HCT116 (cell line): ENCODE results near the gene SQSTM1. TPM values are rescaled to one million over a fixed set of nuclear protein-coding genes. Genes with fewer than 3 reads are reported as not detected.

ENCODE experiments used
- ATAC-seq: fragments of 200-7000 bp; cut with Tn5 transposase; 2 replicates; pipeline ENCODE4 v1.9.1; 2020; ENCODE audit warnings: mild to moderate bottlenecking, moderate library complexity
- BruUV-seq: library from RNA; stranded (reverse); fragments of 400-500 nt; replicated peaks from 2 replicates; lab custom pipeline; 2021; lab: Mats Ljungman, UMichigan
- CTCF ChIA-PET: fragments of 300-600 bp; sonication (Branson Sonifier 250); formaldehyde crosslinking; loops from one replicate; lab custom pipeline; 2021; ENCODE audit warnings: antibody characterized with exemption; lab: Charles Lee
- POLR2A ChIA-PET: fragments of 300-600, 350-600 bp; sonication (Branson Sonifier 250); formaldehyde crosslinking; loops from one replicate; lab custom pipeline; 2021; ENCODE audit warnings: antibody characterized with exemption; lab: Charles Lee
- RAD21 ChIA-PET, 2 experiments: fragments of 300-600 bp; sonication (Branson Sonifier 250); formaldehyde crosslinking; loops; one replicate each; lab custom pipeline; 2023; ENCODE audit warnings: low total read pairs in 2 of 2; ENCODE audit not compliant: uncharacterized antibody in 2 of 2, unreplicated experiment in 2 of 2, low non-redundant PET in 1 of 2; lab: Charles Lee
- DNase-seq: peaks from one replicate; pipeline ENCODE4 v3.0.0-alpha.2; 2010; ENCODE audit warnings: low read depth, low spot score
- H2AFZ ChIP-seq: fragments of 200-600 bp; shearing (Covaris generic), sonication (generic); 2 replicates; pipeline ENCODE4 v1.6.1; 2017; ENCODE audit warnings: low read depth, mixed run types, mixed read lengths, antibody characterized with exemption, low read length; ENCODE audit not compliant: poor library complexity, severe bottlenecking
- H3K27ac ChIP-seq: 2 replicates; pipeline ENCODE4 v1.5.1; 2012; ENCODE audit warnings: low read depth, low read length
- H3K27me3 ChIP-seq: fragments of 200-600 bp; sonication (generic); 2 replicates; pipeline ENCODE4 v1.6.1; 2016; ENCODE audit warnings: mixed run types, low read length, mixed read lengths; ENCODE audit not compliant: insufficient read depth
- H3K36me3 ChIP-seq, 2 experiments: fragments of 200-500 bp in 1 of 2; fragments of 200-600 bp in 1 of 2; sonication (Bioruptor generic) in 1 of 2; sonication (generic) in 1 of 2; 2 replicates each; pipeline versions ENCODE4 v1.5.1 to v1.6.1; 2014 to 2016; ENCODE audit warnings: low read length in 2 of 2, inconsistent platforms in 1 of 2, mixed read lengths in 1 of 2, mixed run types in 1 of 2; ENCODE audit not compliant: insufficient read depth in 2 of 2, control insufficient read depth in 1 of 2
- H3K4me1 ChIP-seq, 2 experiments: fragments of 200-600 bp in 1 of 2; sonication (generic) in 1 of 2; 2 replicates each; pipeline versions ENCODE4 v1.5.1 to v1.6.1; 2012 to 2017; ENCODE audit warnings: low read length in 2 of 2, inconsistent platforms in 1 of 2, mild to moderate bottlenecking in 1 of 2, mixed read lengths in 1 of 2, mixed run types in 1 of 2, moderate library complexity in 1 of 2; ENCODE audit not compliant: insufficient read depth in 2 of 2, control insufficient read depth in 1 of 2
- H3K4me2 ChIP-seq: fragments of 200-600 bp; sonication (generic); 2 replicates; pipeline ENCODE4 v1.6.1; 2017; ENCODE audit warnings: mixed run types, low read length, mixed read lengths
- H3K4me3 ChIP-seq, 2 experiments: fragments of 200-600 bp in 1 of 2; sonication (generic) in 1 of 2; replicated peaks in 1 of 2; 2 replicates each; pipeline ENCODE4 v1.5.1; 2011 to 2016; ENCODE audit warnings: low read length in 2 of 2, control low read depth in 1 of 2, low read depth in 1 of 2, mild to moderate bottlenecking in 1 of 2, mixed read lengths in 1 of 2, mixed run types in 1 of 2
- H3K79me2 ChIP-seq: fragments of 200-600 bp; sonication (generic); 2 replicates; pipeline ENCODE4 v1.6.1; 2017; ENCODE audit warnings: mild to moderate bottlenecking, mixed run types, low read length, moderate library complexity, mixed read lengths; ENCODE audit not compliant: insufficient read depth
- H3K9ac ChIP-seq: fragments of 200-600 bp; sonication (generic); 2 replicates; pipeline ENCODE4 v1.6.1; 2016; ENCODE audit warnings: low read length, mixed read lengths
- H3K9me2 ChIP-seq: fragments of 200-600 bp; sonication (generic), shearing (Covaris generic); 2 replicates; pipeline ENCODE4 v1.6.1; 2017; ENCODE audit warnings: mixed run types, mild to moderate bottlenecking, moderate library complexity; ENCODE audit not compliant: insufficient read depth
- H3K9me3 ChIP-seq, 2 experiments: fragments of 200-500 bp in 1 of 2; fragments of 200-600 bp in 1 of 2; sonication (Bioruptor generic) in 1 of 2; sonication (generic) in 1 of 2; 2 replicates each; pipeline ENCODE4 v1.6.1; 2014 to 2017; ENCODE audit warnings: low read length in 2 of 2, mixed read lengths in 2 of 2, inconsistent platforms in 1 of 2, low read depth in 1 of 2, mild to moderate bottlenecking in 1 of 2, mixed run types in 1 of 2, moderate library complexity in 1 of 2; ENCODE audit not compliant: control insufficient read depth in 1 of 2, insufficient read depth in 1 of 2
- H4K20me1 ChIP-seq: fragments of 200-600 bp; sonication (generic), shearing (Covaris generic); 2 replicates; pipeline ENCODE4 v1.6.1; 2017; ENCODE audit warnings: mixed run types, mild to moderate bottlenecking, moderate library complexity; ENCODE audit not compliant: insufficient read depth
- CBX3 ChIP-seq: IDR thresholded peaks from 2 replicates; pipeline ENCODE4 v1.6.1; 2012; ENCODE audit warnings: low read depth
- JUND ChIP-seq: IDR thresholded peaks from 2 replicates; pipeline ENCODE4 v1.6.1; 2012
- MAX ChIP-seq: IDR thresholded peaks from 2 replicates; pipeline ENCODE4 v1.6.1; 2012
- RAD21 ChIP-seq: IDR thresholded peaks from 2 replicates; pipeline ENCODE4 v1.6.1; 2012; ENCODE audit warnings: low read depth, mild to moderate bottlenecking
- ZNF274 ChIP-seq: fragments of 200-500 bp; sonication (Bioruptor generic); IDR thresholded peaks from 2 replicates; pipeline ENCODE4 v1.6.1; 2014; ENCODE audit warnings: mild to moderate bottlenecking, low read depth, low read length, inconsistent platforms
- intact Hi-C: fragments of 100-400 bp; cut with micrococcal nuclease; formaldehyde crosslinking; loops from 2 replicates; pipeline ENCODE4 v1.10.0; 2022
- total RNA-seq: library from RNA; stranded (reverse); gene quantifications from one replicate; pipeline ENCODE4 v1.2.1, GENCODE V29; 2021; ENCODE audit not compliant: unreplicated experiment
- TF ChIP-seq, protein P1 (sequence below): IDR thresholded peaks from 2 replicates; pipeline ENCODE4 v1.6.1; 2012

The SQSTM1 gene
- total RNA-seq, 1 experiment from 2014 or later, result 299 TPM

GRCh38 chr5:179771311-179771895, 49.3 kb upstream of the SQSTM1 start:
- no peak overlapping the region for H3K4me3 ChIP-seq
- peaks cover 31 to 41% of the 10 kb centered on the region in 2 experiments; a peak in 3 of 4 replicates for H3K36me3 ChIP-seq
- no peaks in the 10 kb centered on the region for H4K20me1 ChIP-seq
- BruUV-seq, result no TSS peak
- no peaks in the 10 kb centered on the region for H3K4me1 ChIP-seq
- no peaks in the 10 kb centered on the region for H3K9me2 ChIP-seq
- intact Hi-C loops, result no loop called here
- no peak overlapping the region for H2AFZ ChIP-seq
- no peak overlapping the region for H3K4me2 ChIP-seq
- peaks cover 23% of the 10 kb centered on the region; the same call in 1 of the 2 replicates for H3K79me2 ChIP-seq
- DNase-seq, result no peak
- CTCF ChIA-PET, result interaction anchor here (1.2 kb wide), 1 partner anchor 8 kb away, joined by 3 read pairs; no protein-coding TSS in a partner anchor
- H3K27ac ChIP-seq, result no peak overlapping the region
- TF ChIP-seq RAD21, result no peak
- TF ChIP-seq, protein P1, sequence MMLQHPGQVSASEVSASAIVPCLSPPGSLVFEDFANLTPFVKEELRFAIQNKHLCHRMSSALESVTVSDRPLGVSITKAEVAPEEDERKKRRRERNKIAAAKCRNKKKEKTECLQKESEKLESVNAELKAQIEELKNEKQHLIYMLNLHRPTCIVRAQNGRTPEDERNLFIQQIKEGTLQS, result no peak
- no peak for ATAC-seq
- no peaks in the 10 kb centered on the region for H3K9me3 ChIP-seq
- POLR2A ChIA-PET, result no interaction called here
- no peaks in the 10 kb centered on the region for H3K27me3 ChIP-seq
- RAD21 ChIA-PET, result no interaction called here
- no peak overlapping the region for H3K9ac ChIP-seq

DNA sequence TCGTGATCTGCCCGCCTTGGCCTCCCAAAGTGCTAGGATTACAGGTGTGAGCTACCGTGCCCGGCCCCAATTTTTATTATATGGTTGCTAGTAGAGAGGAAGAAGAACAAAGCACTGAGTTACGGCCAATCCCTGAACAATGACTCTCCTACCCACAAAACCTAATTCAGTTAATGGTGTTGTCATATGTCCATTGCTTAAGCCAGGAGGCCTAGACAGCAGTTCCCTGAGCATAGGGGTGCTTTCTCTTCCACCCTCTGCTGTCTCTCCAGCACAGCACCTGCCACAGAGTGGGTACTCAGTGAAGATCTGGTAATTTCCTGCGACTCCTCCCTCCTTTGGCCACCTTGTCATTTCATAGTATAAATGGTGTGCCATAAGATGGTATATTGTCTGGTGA, 48.4 kb upstream of the SQSTM1 start:
- no peak overlapping the region for H2AFZ ChIP-seq
- no TSS peak for BruUV-seq
- no peaks in the 10 kb centered on the region for H3K27me3 ChIP-seq
- H3K4me3 ChIP-seq, result no peak overlapping the region
- H3K9ac ChIP-seq, result no peak overlapping the region
- no peaks in the 10 kb centered on the region for H3K4me1 ChIP-seq
- H3K9me3 ChIP-seq, result no peaks in the 10 kb centered on the region
- H4K20me1 ChIP-seq, result no peaks in the 10 kb centered on the region
- H3K4me2 ChIP-seq, result no peak overlapping the region
- ChIA-PET CTCF (interaction anchor here (1.2 kb wide), 1 partner anchor 9 kb away, joined by 3 read pairs; no protein-coding TSS in a partner anchor), POLR2A (no interaction called here), RAD21 (no interaction called here)
- no peak overlapping the region for H3K27ac ChIP-seq
- TF ChIP-seq ZNF274 (no peak), RAD21 (no peak), CBX3 (no peak), JUND (no peak), MAX (no peak)
- H3K36me3 ChIP-seq, result peaks cover 27 to 36% of the 10 kb centered on the region in 2 experiments; a peak in 3 of 4 replicates
- H3K9me2 ChIP-seq, result no peaks in the 10 kb centered on the region
- H3K79me2 ChIP-seq, result peaks cover 13% of the 10 kb centered on the region; the same call in 1 of the 2 replicates
- ATAC-seq, result no peak
- DNase-seq, result no peak
- intact Hi-C loops, result no loop called here
